ENCODE results near the gene RICTOR.

DNA sequence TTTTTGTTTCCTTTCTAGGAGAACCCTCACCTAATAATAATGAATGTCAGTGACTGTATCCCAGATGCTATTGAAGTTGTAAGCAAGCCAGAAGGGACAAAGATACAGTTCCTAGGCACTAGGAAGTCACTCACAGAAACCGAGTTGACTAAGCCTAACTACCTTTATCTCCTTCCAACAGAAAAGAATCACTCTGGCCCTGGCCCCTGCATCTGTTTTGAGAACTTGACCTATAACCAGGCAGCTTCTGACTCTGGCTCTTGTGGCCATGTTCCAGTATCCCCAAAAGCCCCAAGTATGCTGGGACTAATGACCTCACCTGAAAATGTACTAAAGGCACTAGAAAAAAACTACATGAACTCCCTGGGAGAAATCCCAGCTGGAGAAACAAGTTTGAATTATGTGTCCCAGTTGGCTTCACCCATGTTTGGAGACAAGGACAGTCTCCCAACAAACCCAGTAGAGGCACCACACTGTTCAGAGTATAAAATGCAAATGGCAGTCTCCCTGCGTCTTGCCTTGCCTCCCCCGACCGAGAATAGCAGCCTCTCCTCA lies 141.3 kb downstream of the RICTOR start:
- no peak for TF ChIP-seq CTCF (IDR thresholded peaks at IDR 0.05; ENCODE audit: low read length)
- no peak for TF ChIP-seq EZH2 (IDR thresholded peaks at IDR 0.05; ENCODE audit: borderline replicate concordance, low read length)
